Stimulated activated CD8-positive, alpha-beta memory T cell treated with anti-CD3 and anti-CD28 coated beads, Interleukin-4, amount 100 ng/mL, for 1 hour (primary cell): Measurements from ENCODE around the gene DLEC1.

ENCODE experiments used
- DNase-seq, 2 donors: peaks; one replicate each; pipeline ENCODE4 v3.0.0-alpha.2; 2020; ENCODE audit warnings: low read depth in 2 of 2, low spot score in 1 of 2

The DLEC1 gene

GRCh38 chr3:38107911-38108648, 69.1 kb downstream of the DLEC1 start:
- no peak for DNase-seq

- no peak for DNase-seq
Measured at GRCh38 chr3:38108649-38109579, 69.9 kb downstream of the DLEC1 start.

- no peak for DNase-seq
Measured at GRCh38 chr3:38109580-38110313, 70.7 kb downstream of the DLEC1 start.

GRCh38 chr3:38110314-38111050, 71.5 kb downstream of the DLEC1 start:
- DNase-seq = no peak

- no peak for DNase-seq
Measured at GRCh38 chr3:38111201-38111600, 72.2 kb downstream of the DLEC1 start.

- DNase-seq = no peak
Measured at GRCh38 chr3:38111696-38112377, 72.8 kb downstream of the DLEC1 start.

- no peak for DNase-seq
Measured at GRCh38 chr3:38112378-38112761, 73.4 kb downstream of the DLEC1 start.

- no peak for DNase-seq
Measured at GRCh38 chr3:38114052-38114874, 75.3 kb downstream of the DLEC1 start.

GRCh38 chr3:38114875-38115644, 76.1 kb downstream of the DLEC1 start:
- no peak for DNase-seq

GRCh38 chr3:38115645-38116427, 76.8 kb downstream of the DLEC1 start:
- no peak for DNase-seq

- no peak for DNase-seq
Measured at GRCh38 chr3:38116471-38117162, 77.6 kb downstream of the DLEC1 start.

- DNase-seq = no peak
Measured at GRCh38 chr3:38117163-38117716, 78.2 kb downstream of the DLEC1 start.

- peak in 1 of 2 donors; percentile 48 for DNase-seq
Measured at GRCh38 chr3:38117748-38118420, 78.9 kb downstream of the DLEC1 start.

- no peak for DNase-seq
Measured at GRCh38 chr3:38118421-38119247, 79.6 kb downstream of the DLEC1 start.

- DNase-seq = no peak
Measured at GRCh38 chr3:38119248-38119544, 80.2 kb downstream of the DLEC1 start.
